Gastroesophageal sphincter (tissue), 4 donors: Measurements from ENCODE around the gene NEDD4L. TPM values are rescaled to one million over a fixed set of nuclear protein-coding genes. Genes with fewer than 3 reads are reported as not detected.

Experiments
- ATAC-seq: fragments of 150-250 bp; one replicate; pipeline ENCODE4 v1.9.1; 2016; ENCODE audit warnings: mild to moderate bottlenecking, moderate library complexity
- H3K27ac ChIP-seq, 4 donors: fragments of 200-600 bp; sonication (generic) in 3 of 4; 1 replicate in 3 of 4; 2 replicates in 1 of 4; pipeline ENCODE4 v1.5.1; 2016 to 2019
- H3K27me3 ChIP-seq: fragments of 200-600 bp; sonication (generic); one replicate; pipeline ENCODE4 v1.5.1; 2019
- H3K36me3 ChIP-seq, 2 donors: fragments of 200-600 bp; sonication (generic); one replicate each; pipeline ENCODE4 v1.5.1; 2019; ENCODE audit warnings: control low read depth in 1 of 2
- H3K4me1 ChIP-seq, 3 donors: fragments of 200-600 bp; sonication (generic); 1 replicate in 2 of 3; 2 replicates in 1 of 3; pipeline ENCODE4 v1.5.1; 2016 to 2019; ENCODE audit warnings: control low read depth in 2 of 3
- H3K4me3 ChIP-seq, 2 donors: fragments of 200-600 bp; sonication (generic); one replicate each; pipeline ENCODE4 v1.5.1; 2019; ENCODE audit warnings: mild to moderate bottlenecking in 1 of 2, moderate library complexity in 1 of 2
- H3K9me3 ChIP-seq, 3 donors: fragments of 200-600 bp; sonication (generic); one replicate each; pipeline ENCODE4 v1.5.1; 2017 to 2019; ENCODE audit warnings: control low read depth in 2 of 3
- EP300 ChIP-seq: sonication (generic); formaldehyde crosslinking; IDR thresholded peaks from one replicate; pipeline ENCODE4 v1.6.1; 2017; ENCODE audit warnings: antibody characterized with exemption, mild to moderate bottlenecking
- POLR2A ChIP-seq, 2 donors: fragments of 450-650 bp; IDR thresholded peaks; one replicate each; pipeline ENCODE4 v1.6.1; 2017; ENCODE audit warnings: antibody characterized with exemption in 2 of 2, mild to moderate bottlenecking in 2 of 2, moderate library complexity in 1 of 2
- POLR2AphosphoS5 ChIP-seq: sonication (generic); formaldehyde crosslinking; IDR thresholded peaks from one replicate; pipeline ENCODE4 v1.6.1; 2017; ENCODE audit warnings: antibody characterized with exemption
- WGBS, 2 donors: methylation state at CpG; one replicate each; pipeline ENCODE4 v1.1.5; 2018; ENCODE audit warnings: low coverage in 1 of 2; 5-methylcytosine and 5-hydroxymethylcytosine counted together
- total RNA-seq, 4 donors: library from RNA; depleted of rRNA; stranded (reverse); fragments of >200 nt; gene quantifications; one replicate each; pipeline ENCODE4 v1.1.0, GENCODE V29; 2016
- TF ChIP-seq, protein P1 (sequence below), 4 experiments: fragments of 200-600 bp in 2 of 4; fragments of 450-650 bp in 2 of 4; sonication (generic) in 1 of 4; IDR thresholded peaks; one replicate each; pipeline ENCODE4 v1.5.1; 2017 to 2019; ENCODE audit warnings: antibody characterized with exemption in 4 of 4, mild to moderate bottlenecking in 2 of 4, moderate library complexity in 2 of 4

NEDD4L gene
- total RNA-seq, 4 donors from 2014 or later = 37.0 to 50.9 (median 43.0) TPM

DNA sequence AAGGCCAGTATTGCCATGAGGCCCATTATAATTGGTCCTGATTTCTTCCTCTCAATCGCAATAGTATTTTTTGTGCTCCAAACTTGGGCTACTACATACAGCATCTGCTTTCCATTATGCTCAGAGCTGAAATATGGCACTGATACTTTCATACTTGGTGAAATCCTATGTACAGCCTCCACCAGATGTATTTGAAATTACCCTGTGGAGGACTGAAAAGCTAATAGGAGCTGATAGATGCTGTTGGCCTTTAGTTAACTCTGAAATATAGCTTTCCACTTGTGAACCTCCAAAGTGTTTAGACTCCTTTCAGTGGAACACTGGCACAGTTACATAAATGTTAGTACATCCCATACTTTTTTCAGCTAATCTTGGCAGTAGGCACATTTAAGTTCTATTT lies 205.7 kb downstream of the NEDD4L start:
- no peak overlapping the region for H3K4me3 ChIP-seq
- WGBS, 2 donors = 64 to 100% methylated on average over 1 of the region's 1 CpG
- ATAC-seq = no peak
- no peaks in the 10 kb centered on the region for H3K36me3 ChIP-seq
- H3K9me3 ChIP-seq = no peaks in the 10 kb centered on the region
- no peak overlapping the region for H3K27ac ChIP-seq
- H3K4me1 ChIP-seq = peaks cover 0 to 31% (median 7%) of the 10 kb centered on the region in 3 donors
- H3K27me3 ChIP-seq = no peaks in the 10 kb centered on the region
- TF ChIP-seq EP300 = no peak
- TF ChIP-seq, protein P1, sequence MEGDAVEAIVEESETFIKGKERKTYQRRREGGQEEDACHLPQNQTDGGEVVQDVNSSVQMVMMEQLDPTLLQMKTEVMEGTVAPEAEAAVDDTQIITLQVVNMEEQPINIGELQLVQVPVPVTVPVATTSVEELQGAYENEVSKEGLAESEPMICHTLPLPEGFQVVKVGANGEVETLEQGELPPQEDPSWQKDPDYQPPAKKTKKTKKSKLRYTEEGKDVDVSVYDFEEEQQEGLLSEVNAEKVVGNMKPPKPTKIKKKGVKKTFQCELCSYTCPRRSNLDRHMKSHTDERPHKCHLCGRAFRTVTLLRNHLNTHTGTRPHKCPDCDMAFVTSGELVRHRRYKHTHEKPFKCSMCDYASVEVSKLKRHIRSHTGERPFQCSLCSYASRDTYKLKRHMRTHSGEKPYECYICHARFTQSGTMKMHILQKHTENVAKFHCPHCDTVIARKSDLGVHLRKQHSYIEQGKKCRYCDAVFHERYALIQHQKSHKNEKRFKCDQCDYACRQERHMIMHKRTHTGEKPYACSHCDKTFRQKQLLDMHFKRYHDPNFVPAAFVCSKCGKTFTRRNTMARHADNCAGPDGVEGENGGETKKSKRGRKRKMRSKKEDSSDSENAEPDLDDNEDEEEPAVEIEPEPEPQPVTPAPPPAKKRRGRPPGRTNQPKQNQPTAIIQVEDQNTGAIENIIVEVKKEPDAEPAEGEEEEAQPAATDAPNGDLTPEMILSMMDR (IDR thresholded peaks at IDR 0.05) = no peak
- TF ChIP-seq POLR2A (IDR thresholded peaks at IDR 0.05) = no peak
- TF ChIP-seq POLR2AphosphoS5 = no peak

DNA sequence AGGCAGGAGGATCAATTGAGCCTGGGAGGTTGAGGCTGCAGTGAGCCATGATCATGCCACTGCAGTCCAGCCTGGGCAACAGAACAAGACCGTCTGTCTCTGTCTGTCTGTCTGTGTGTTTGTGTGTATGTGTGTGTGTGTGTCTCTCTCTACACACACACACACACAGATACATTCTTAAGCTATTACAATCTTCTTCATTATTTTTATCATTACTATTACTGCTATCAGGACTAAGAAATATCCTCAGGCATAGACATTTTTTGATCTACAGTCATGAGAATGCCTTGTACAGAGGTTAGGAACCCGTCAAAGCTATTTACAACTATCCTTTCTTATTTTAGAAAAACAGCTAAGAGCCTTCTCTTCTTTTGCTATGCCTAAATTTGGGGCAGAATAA lies 207.4 kb downstream of the NEDD4L start:
- no peak for TF ChIP-seq POLR2AphosphoS5
- no peak for TF ChIP-seq EP300
- TF ChIP-seq, protein P1 (IDR thresholded peaks at IDR 0.05) = no peak
- TF ChIP-seq POLR2A (IDR thresholded peaks at IDR 0.05) = no peak
- H3K27ac ChIP-seq = no peak overlapping the region
- WGBS, 2 donors = 64 to 84% methylated on average over 2 of the region's 2 CpGs
- H3K9me3 ChIP-seq = no peaks in the 10 kb centered on the region
- peaks cover 0 to 31% (median 7%) of the 10 kb centered on the region in 3 donors for H3K4me1 ChIP-seq
- no peak for ATAC-seq
- peaks cover 0 to 9% of the 10 kb centered on the region in 2 donors for H3K36me3 ChIP-seq
- no peaks in the 10 kb centered on the region for H3K27me3 ChIP-seq
- H3K4me3 ChIP-seq = no peak overlapping the region

- Histone ChIP-seq H3K4me3 (no peak overlapping the region), H3K27ac (no peak overlapping the region), H3K9me3 (no peaks in the 10 kb centered on the region), H3K27me3 (no peaks in the 10 kb centered on the region), H3K4me1 (peaks cover 0 to 24% (median 6%) of the 10 kb centered on the region in 3 donors), H3K36me3 (peaks cover 0 to 12% of the 10 kb centered on the region in 2 donors)
- TF ChIP-seq, protein P1 (IDR thresholded peaks at IDR 0.05) = no peak
- TF ChIP-seq POLR2AphosphoS5 = no peak
- TF ChIP-seq EP300 = no peak
- no peak for TF ChIP-seq POLR2A (IDR thresholded peaks at IDR 0.05)
- no peak for ATAC-seq
- 44 to 52% methylated on average over 5 to 6 of the region's 6 CpGs for WGBS, 2 donors
These were observed 208.1 kb downstream of the NEDD4L start for GRCh38 chr18:58252166-58252565.

DNA sequence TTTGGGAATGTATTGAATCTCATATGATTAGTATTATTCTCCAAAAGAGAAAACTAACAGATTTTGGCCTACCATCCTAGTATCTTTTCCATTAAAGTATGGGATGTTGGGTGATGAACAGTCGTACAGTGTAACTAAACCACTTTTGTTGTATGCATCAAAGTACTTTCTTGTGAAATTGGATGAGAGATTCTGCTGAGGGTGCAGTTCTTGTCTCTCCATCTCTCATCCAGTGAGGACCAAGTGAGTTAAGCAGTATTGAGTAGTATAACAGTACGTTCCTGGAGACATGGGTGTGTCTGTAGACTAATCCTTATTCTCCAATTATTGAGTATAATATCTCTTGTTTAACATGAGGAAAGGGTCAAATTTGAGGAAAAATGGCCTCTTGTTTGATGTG lies 209.3 kb downstream of the NEDD4L start:
- ATAC-seq = no peak
- Histone ChIP-seq H3K36me3 (peaks cover 0 to 12% of the 10 kb centered on the region in 2 donors), H3K4me1 (peaks cover 0 to 13% (median 0%) of the 10 kb centered on the region in 3 donors), H3K4me3 (no peak overlapping the region), H3K27ac (no peak overlapping the region), H3K27me3 (no peaks in the 10 kb centered on the region), H3K9me3 (no peaks in the 10 kb centered on the region)
- 95 to 100% methylated on average over 2 of the region's 2 CpGs for WGBS, 2 donors
- TF ChIP-seq, protein P1 (IDR thresholded peaks at IDR 0.05) = no peak
- TF ChIP-seq POLR2A (IDR thresholded peaks at IDR 0.05) = no peak
- TF ChIP-seq POLR2AphosphoS5 = no peak
- no peak for TF ChIP-seq EP300

GRCh38 chr18:58253871-58254270 lies 209.8 kb downstream of the NEDD4L start:
- 100% methylated on average over 1 of the region's 1 CpG for WGBS, 2 donors
- ATAC-seq = no peak
- H3K27me3 ChIP-seq = no peaks in the 10 kb centered on the region
- H3K4me1 ChIP-seq = peaks cover 0 to 11% (median 0%) of the 10 kb centered on the region in 3 donors
- no peak overlapping the region for H3K27ac ChIP-seq
- no peaks in the 10 kb centered on the region for H3K9me3 ChIP-seq
- H3K4me3 ChIP-seq = no peak overlapping the region
- peaks cover 0 to 12% of the 10 kb centered on the region in 2 donors for H3K36me3 ChIP-seq
- TF ChIP-seq POLR2AphosphoS5 = no peak
- no peak for TF ChIP-seq EP300
- TF ChIP-seq POLR2A (IDR thresholded peaks at IDR 0.05) = no peak
- TF ChIP-seq, protein P1 (IDR thresholded peaks at IDR 0.05) = no peak
